Measurements from ENCODE around the gene COASY. TPM values are rescaled to one million over a fixed set of nuclear protein-coding genes. Genes with fewer than 3 reads are reported as not detected.
A peak's percentile ranks its signal among the peaks of the same experiment; 100 is the strongest.

The COASY gene
- total RNA-seq, 1 experiment from 2014 or later = 12.4 TPM

GRCh38 chr17:42563143-42563509, 1.2 kb downstream of the COASY start:
- peaks cover 47% of the 10 kb centered on the region for H3K36me3 ChIP-seq

GRCh38 chr17:42563543-42563942, 1.6 kb downstream of the COASY start:
- Histone ChIP-seq H3K36me3 (peaks cover 51% of the 10 kb centered on the region), H3K27me3 (no peaks in the 10 kb centered on the region), H3K9me3 (no peaks in the 10 kb centered on the region), H3K4me3 (peak overlapping the region; percentile 80)
- DNase-seq = no peak

More at GRCh38 chr17:42563143-42563509, 1.2 kb downstream of the COASY start:
- no peak for DNase-seq
- H3K4me3 ChIP-seq = peak overlapping the region; percentile 80
- no peaks in the 10 kb centered on the region for H3K27me3 ChIP-seq
- H3K9me3 ChIP-seq = no peaks in the 10 kb centered on the region

GRCh38 chr17:42563950-42564349, 2.0 kb downstream of the COASY start:
- DNase-seq = no peak
- Histone ChIP-seq H3K36me3 (peaks cover 56% of the 10 kb centered on the region), H3K9me3 (no peaks in the 10 kb centered on the region), H3K4me3 (peak overlapping the region; percentile 80; the same call in 1 of the 2 replicates), H3K27me3 (no peaks in the 10 kb centered on the region)

- no peak for DNase-seq
- peaks cover 66% of the 10 kb centered on the region for H3K36me3 ChIP-seq
- no peaks in the 10 kb centered on the region for H3K9me3 ChIP-seq
- no peak overlapping the region for H3K4me3 ChIP-seq
- H3K27me3 ChIP-seq = no peaks in the 10 kb centered on the region
These were observed 3.0 kb downstream of the COASY start for GRCh38 chr17:42564815-42565522.

GRCh38 chr17:42565523-42566214, 3.7 kb downstream of the COASY start:
- Histone ChIP-seq H3K9me3 (no peaks in the 10 kb centered on the region), H3K27me3 (no peaks in the 10 kb centered on the region), H3K36me3 (peaks cover 70% of the 10 kb centered on the region), H3K4me3 (no peak overlapping the region)
- DNase-seq = no peak

- H3K9me3 ChIP-seq = no peaks in the 10 kb centered on the region
- H3K27me3 ChIP-seq = no peaks in the 10 kb centered on the region
- H3K36me3 ChIP-seq = peaks cover 77% of the 10 kb centered on the region
- DNase-seq = no peak
- H3K4me3 ChIP-seq = peak overlapping the region; percentile 84
These were observed 4.4 kb downstream of the COASY start for GRCh38 chr17:42566215-42566882.

- no peaks in the 10 kb centered on the region for H3K9me3 ChIP-seq
- peak within 1 kb of the TSS; percentile 84 for H3K4me3 ChIP-seq
- DNase-seq = peak; percentile 90
- no peaks in the 10 kb centered on the region for H3K27me3 ChIP-seq
- peaks cover 84% of the 10 kb centered on the region for H3K36me3 ChIP-seq
These were observed 5.1 kb downstream of the COASY start, which contains the start of gene MLX for GRCh38 chr17:42566883-42567573. Gene MLX (plus strand): TSS chr17:42567100. CDS start chr17:42567125, 25 bp downstream.

- DNase-seq = no peak
- Histone ChIP-seq H3K9me3 (no peaks in the 10 kb centered on the region), H3K36me3 (peaks cover 89% of the 10 kb centered on the region), H3K27me3 (no peaks in the 10 kb centered on the region), H3K4me3 (no peak overlapping the region; the same call in 1 of the 2 replicates)
These were observed 6.6 kb downstream of the COASY start for GRCh38 chr17:42568341-42569111.

- Histone ChIP-seq H3K36me3 (peaks cover 81% of the 10 kb centered on the region), H3K9me3 (no peaks in the 10 kb centered on the region), H3K27me3 (no peaks in the 10 kb centered on the region), H3K4me3 (no peak overlapping the region)
- no peak for DNase-seq
These were observed 9.7 kb downstream of the COASY start for GRCh38 chr17:42571435-42572225.

- no peaks in the 10 kb centered on the region for H3K27me3 ChIP-seq
- no peak overlapping the region for H3K4me3 ChIP-seq
- no peaks in the 10 kb centered on the region for H3K9me3 ChIP-seq
- no peak for DNase-seq
- H3K36me3 ChIP-seq = peaks cover 83% of the 10 kb centered on the region
These were observed 11.1 kb downstream of the COASY start for GRCh38 chr17:42573095-42573494.

- DNase-seq = no peak
- no peaks in the 10 kb centered on the region for H3K27me3 ChIP-seq
- H3K9me3 ChIP-seq = no peaks in the 10 kb centered on the region
- no peak overlapping the region for H3K4me3 ChIP-seq
- H3K36me3 ChIP-seq = peaks cover 71% of the 10 kb centered on the region
These were observed 12.5 kb downstream of the COASY start for GRCh38 chr17:42574463-42574862.

- DNase-seq = no peak
- H3K27me3 ChIP-seq = no peaks in the 10 kb centered on the region
- H3K4me3 ChIP-seq = peak overlapping the region; percentile 93
- H3K36me3 ChIP-seq = peaks cover 61% of the 10 kb centered on the region
- no peaks in the 10 kb centered on the region for H3K9me3 ChIP-seq
These were observed 15.2 kb downstream of the COASY start for GRCh38 chr17:42577140-42577531.

- DNase-seq = peak; percentile 97
- H3K36me3 ChIP-seq = peaks cover 62% of the 10 kb centered on the region
- H3K4me3 ChIP-seq = peak within 1 kb of the TSS; percentile 93
- H3K9me3 ChIP-seq = no peaks in the 10 kb centered on the region
- no peaks in the 10 kb centered on the region for H3K27me3 ChIP-seq
These were observed 15.8 kb downstream of the COASY start, which contains the start of gene PSMC3IP for GRCh38 chr17:42577532-42578281. Gene PSMC3IP (minus strand): TSS chr17:42577729. CDS start chr17:42577686, 43 bp downstream.

- DNase-seq = peak; percentile 73
- H3K4me3 ChIP-seq = peak overlapping the region; percentile 93
- H3K9me3 ChIP-seq = no peaks in the 10 kb centered on the region
- H3K36me3 ChIP-seq = peaks cover 60% of the 10 kb centered on the region
- H3K27me3 ChIP-seq = no peaks in the 10 kb centered on the region
These were observed 16.4 kb downstream of the COASY start for GRCh38 chr17:42578282-42578869.

Measured in MG63 (cell line).